ENCODE measurements around the gene CFAP61. TPM values are rescaled to one million over a fixed set of nuclear protein-coding genes. Genes with fewer than 3 reads are reported as not detected.
"Not testable (repeated sequence)": the region's sequence is repeated elsewhere in the genome, so short reads cannot be mapped to it uniquely, and the experiment has no call there.

CFAP61 gene
- total and polyA plus RNA-seq, 7 experiments from 2014 or later = not detected

DNA sequence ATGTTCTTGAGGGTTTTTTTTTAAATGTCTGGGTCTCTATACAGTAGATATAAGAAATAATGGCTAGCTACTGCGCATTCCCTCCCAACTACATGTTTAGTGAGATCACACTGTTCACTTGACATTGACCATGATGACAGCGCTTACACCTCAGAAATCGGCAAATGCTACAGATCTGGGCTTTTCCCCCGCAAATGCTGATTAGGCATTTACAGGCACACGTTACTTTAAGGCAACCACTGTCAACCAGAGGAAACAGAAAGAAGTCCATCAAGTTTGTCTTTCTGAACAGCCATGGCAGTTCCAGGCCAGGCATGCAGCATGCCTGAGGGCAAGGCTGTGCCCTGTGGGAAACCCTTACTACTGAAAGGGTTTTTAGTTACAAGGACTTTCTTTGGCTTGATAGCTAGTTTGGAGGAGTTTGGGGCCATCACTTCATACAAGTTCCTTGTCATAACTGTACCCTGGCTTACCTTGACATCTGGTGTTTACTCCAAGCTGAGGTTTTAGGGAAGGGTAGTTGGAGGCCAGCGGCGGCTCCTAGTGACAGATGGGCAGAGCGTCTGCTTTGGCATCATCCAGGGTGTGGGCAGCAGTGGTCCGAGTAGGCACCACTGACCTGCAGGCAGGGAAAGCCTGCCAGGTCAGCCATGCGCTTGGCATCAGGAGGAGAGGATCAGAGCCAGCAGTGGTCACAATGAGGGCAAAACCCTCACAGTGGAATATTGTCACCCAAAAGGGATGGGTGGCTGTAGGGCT is 43.0 kb downstream of the CFAP61 start:
- Mint-ChIP-seq H3K27ac (no peak overlapping the region), H3K9me3 (peaks cover 0 to 2% (median 0%) of the 10 kb centered on the region in 11 donors), H3K4me3 (no peak overlapping the region), H3K27me3 (peaks cover 4 to 18% (median 7%) of the 10 kb centered on the region in 5 donors), H3K4me1 (peaks cover 0 to 1% (median 0%) of the 10 kb centered on the region in 7 donors), H3K36me3 (no peaks in the 10 kb centered on the region)
- POLR2A ChIA-PET = interaction anchor here (0.7 kb wide), 1 partner anchor 113 kb away, joined by 3 read pairs; no protein-coding TSS in a partner anchor
- Histone ChIP-seq H3K27me3 (ENCODE audit: control insufficient read depth in 2 of 2, insufficient read depth in 2 of 2, low read length in 2 of 2) (no peaks in the 10 kb centered on the region), H3K4me3 (ENCODE audit: low read length) (no peak overlapping the region), H3K27ac (ENCODE audit: low read depth, low read length) (no peak overlapping the region), H3K36me3 (ENCODE audit: control insufficient read depth in 2 of 3, insufficient read depth in 3 of 3, low read length in 3 of 3) (no peaks in the 10 kb centered on the region), H3K4me1 (ENCODE audit: control insufficient read depth in 2 of 2, insufficient read depth in 2 of 2, low read length in 2 of 2) (no peaks in the 10 kb centered on the region), H3K9me3 (ENCODE audit: control insufficient read depth in 2 of 3, low read length in 3 of 3) (no peaks in the 10 kb centered on the region)
- intact Hi-C loops (cut with micrococcal nuclease) = no loop called here
- ATAC-seq (no peak), DNase-seq (no peak)
- CTCF ChIA-PET = no interaction called here

DNA sequence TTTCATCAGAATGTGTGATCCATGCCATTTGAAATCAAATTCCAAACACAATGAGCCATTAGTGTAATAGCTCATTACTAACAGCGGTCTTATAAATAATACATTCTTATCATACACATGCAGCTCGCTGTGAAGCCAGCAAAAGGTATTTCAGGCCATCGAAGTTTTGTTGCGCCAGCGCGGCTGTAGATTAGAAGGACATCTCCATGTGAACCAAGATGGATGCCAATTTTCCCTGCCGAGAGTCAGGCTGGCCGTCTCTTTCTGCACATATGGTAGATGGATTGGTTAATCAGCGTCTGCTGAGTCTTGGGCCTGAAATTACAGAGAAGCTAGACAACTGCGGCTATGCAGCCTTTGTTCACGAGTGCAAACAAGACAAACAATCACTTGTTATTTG is 44.1 kb downstream of the CFAP61 start:
- H3K4me1 ChIP-seq (ENCODE audit: control insufficient read depth in 2 of 2, insufficient read depth in 2 of 2, low read length in 2 of 2) = no peaks in the 10 kb centered on the region
- no peak overlapping the region for H3K4me3 ChIP-seq (ENCODE audit: low read length)
- Mint-ChIP-seq H3K36me3 (no peaks in the 10 kb centered on the region), H3K9me3 (peaks cover 0 to 2% (median 0%) of the 10 kb centered on the region in 11 donors), H3K27ac (no peak overlapping the region), H3K4me1 (no peaks in the 10 kb centered on the region), H3K27me3 (peaks cover under 1 to 18% (median 7%) of the 10 kb centered on the region in 5 donors), H3K4me3 (no peak overlapping the region)
- POLR2A ChIA-PET = no interaction called here
- no peaks in the 10 kb centered on the region for H3K9me3 ChIP-seq (ENCODE audit: control insufficient read depth in 2 of 3, low read length in 3 of 3)
- no peak for ATAC-seq
- CTCF ChIA-PET = no interaction called here
- DNase-seq = no peak
- intact Hi-C loops (cut with micrococcal nuclease) = no loop called here
- H3K27ac ChIP-seq (ENCODE audit: low read depth, low read length) = no peak overlapping the region
- no peaks in the 10 kb centered on the region for H3K27me3 ChIP-seq (ENCODE audit: control insufficient read depth in 2 of 2, insufficient read depth in 2 of 2, low read length in 2 of 2)
- H3K36me3 ChIP-seq (ENCODE audit: control insufficient read depth in 2 of 3, insufficient read depth in 3 of 3, low read length in 3 of 3) = no peaks in the 10 kb centered on the region

DNA sequence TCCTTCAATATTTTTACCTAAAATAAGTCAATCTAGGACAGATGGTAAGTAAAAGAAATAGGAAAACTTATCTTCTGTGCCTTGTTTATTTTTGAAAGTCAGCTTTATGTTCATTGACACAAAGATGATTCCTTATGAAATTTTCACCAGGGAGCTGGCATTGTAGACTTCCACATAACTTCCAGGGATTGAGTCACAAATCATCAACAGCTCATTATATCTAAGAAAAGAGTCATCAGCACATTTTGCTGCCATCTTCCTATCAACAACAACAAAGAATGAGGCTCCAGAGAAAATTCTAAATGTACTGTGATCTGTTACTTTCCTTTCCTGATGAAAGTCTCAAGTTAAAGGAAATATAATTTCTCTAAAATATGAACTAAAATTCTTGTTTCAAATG is 48.5 kb downstream of the CFAP61 start:
- no peak overlapping the region for H3K4me3 Mint-ChIP-seq
- H3K36me3 Mint-ChIP-seq = no peaks in the 10 kb centered on the region
- Histone ChIP-seq H3K36me3 (ENCODE audit: control insufficient read depth in 2 of 3, insufficient read depth in 3 of 3, low read length in 3 of 3) (no peaks in the 10 kb centered on the region), H3K27ac (ENCODE audit: low read depth, low read length) (no peak overlapping the region), H3K4me1 (ENCODE audit: control insufficient read depth in 2 of 2, insufficient read depth in 2 of 2, low read length in 2 of 2) (no peaks in the 10 kb centered on the region), H3K4me3 (ENCODE audit: low read length) (no peak overlapping the region), H3K9me3 (ENCODE audit: control insufficient read depth in 2 of 3, low read length in 3 of 3) (no peaks in the 10 kb centered on the region), H3K27me3 (ENCODE audit: control insufficient read depth in 2 of 2, insufficient read depth in 2 of 2, low read length in 2 of 2) (no peaks in the 10 kb centered on the region)
- CTCF ChIA-PET = no interaction called here
- H3K27me3 Mint-ChIP-seq = peaks cover 3 to 25% (median 21%) of the 10 kb centered on the region in 5 donors
- H3K27ac Mint-ChIP-seq = no peak overlapping the region
- intact Hi-C loops (cut with micrococcal nuclease) = no loop called here
- POLR2A ChIA-PET = no interaction called here
- no peaks in the 10 kb centered on the region for H3K4me1 Mint-ChIP-seq
- no peak for ATAC-seq
- H3K9me3 Mint-ChIP-seq = peaks cover 0 to 4% (median 0%) of the 10 kb centered on the region in 11 donors
- DNase-seq = no peak

GRCh38 chr20:20102163-20102562 is 49.8 kb downstream of the CFAP61 start:
- H3K27ac ChIP-seq (ENCODE audit: low read depth, low read length) = no peak overlapping the region
- intact Hi-C loops (cut with micrococcal nuclease) = no loop called here
- no peaks in the 10 kb centered on the region for H3K36me3 ChIP-seq (ENCODE audit: control insufficient read depth in 2 of 3, insufficient read depth in 3 of 3, low read length in 3 of 3)
- peaks cover 5 to 28% (median 25%) of the 10 kb centered on the region in 5 donors for H3K27me3 Mint-ChIP-seq
- H3K4me3 Mint-ChIP-seq = no peak overlapping the region
- H3K27ac Mint-ChIP-seq = no peak overlapping the region
- no peaks in the 10 kb centered on the region for H3K4me1 ChIP-seq (ENCODE audit: control insufficient read depth in 2 of 2, insufficient read depth in 2 of 2, low read length in 2 of 2)
- H3K9me3 ChIP-seq (ENCODE audit: control insufficient read depth in 2 of 3, low read length in 3 of 3) = no peaks in the 10 kb centered on the region
- CTCF ChIA-PET = no interaction called here
- no peaks in the 10 kb centered on the region for H3K4me1 Mint-ChIP-seq
- H3K36me3 Mint-ChIP-seq = no peaks in the 10 kb centered on the region
- DNase-seq = no peak
- peaks cover 0 to 4% (median 0%) of the 10 kb centered on the region in 11 donors for H3K9me3 Mint-ChIP-seq
- POLR2A ChIA-PET = no interaction called here
- no peak for ATAC-seq
- H3K4me3 ChIP-seq (ENCODE audit: low read length) = no peak overlapping the region
- H3K27me3 ChIP-seq (ENCODE audit: control insufficient read depth in 2 of 2, insufficient read depth in 2 of 2, low read length in 2 of 2) = no peaks in the 10 kb centered on the region

DNA sequence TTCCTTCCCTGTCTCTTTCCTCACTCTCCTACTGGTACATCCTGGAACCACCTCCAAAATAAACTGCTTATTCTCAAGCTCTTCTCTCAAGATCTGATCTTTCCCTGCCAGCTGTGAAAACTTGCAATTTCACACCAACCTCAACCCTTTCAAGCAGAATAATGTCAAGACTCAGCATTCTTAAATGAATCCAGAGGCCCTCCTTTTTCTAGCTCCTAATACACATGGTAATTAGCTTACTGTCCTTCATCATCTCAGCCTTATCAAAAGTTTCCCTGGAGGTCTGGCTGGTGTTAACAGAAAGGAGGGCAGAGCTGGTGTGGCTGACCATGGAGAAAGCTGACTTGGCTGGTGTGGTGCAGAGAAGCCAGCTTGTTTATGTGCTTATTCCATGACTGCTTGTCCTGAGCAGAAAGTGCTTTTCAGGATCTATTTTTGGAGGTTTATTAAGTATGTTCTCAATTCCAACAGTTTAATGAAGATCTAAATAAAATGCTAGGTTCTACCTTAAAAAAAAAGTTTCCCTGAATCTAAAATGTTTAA is 50.5 kb downstream of the CFAP61 start:
- no peaks in the 10 kb centered on the region for H3K36me3 Mint-ChIP-seq
- Histone ChIP-seq H3K4me3 (ENCODE audit: low read length) (no peak overlapping the region), H3K4me1 (ENCODE audit: control insufficient read depth in 2 of 2, insufficient read depth in 2 of 2, low read length in 2 of 2) (no peaks in the 10 kb centered on the region), H3K27me3 (ENCODE audit: control insufficient read depth in 2 of 2, insufficient read depth in 2 of 2, low read length in 2 of 2) (no peaks in the 10 kb centered on the region), H3K27ac (ENCODE audit: low read depth, low read length) (no peak overlapping the region), H3K36me3 (ENCODE audit: control insufficient read depth in 2 of 3, insufficient read depth in 3 of 3, low read length in 3 of 3) (no peaks in the 10 kb centered on the region), H3K9me3 (ENCODE audit: control insufficient read depth in 2 of 3, low read length in 3 of 3) (no peaks in the 10 kb centered on the region)
- intact Hi-C loops (cut with micrococcal nuclease) = no loop called here
- peaks cover 0 to 2% (median 0%) of the 10 kb centered on the region in 11 donors for H3K9me3 Mint-ChIP-seq
- ATAC-seq = no peak
- no peaks in the 10 kb centered on the region for H3K4me1 Mint-ChIP-seq
- H3K27me3 Mint-ChIP-seq = peaks cover 1 to 28% (median 19%) of the 10 kb centered on the region in 5 donors
- CTCF ChIA-PET = no interaction called here
- POLR2A ChIA-PET = no interaction called here
- DNase-seq = no peak
- no peak overlapping the region for H3K4me3 Mint-ChIP-seq
- H3K27ac Mint-ChIP-seq = no peak overlapping the region

DNA sequence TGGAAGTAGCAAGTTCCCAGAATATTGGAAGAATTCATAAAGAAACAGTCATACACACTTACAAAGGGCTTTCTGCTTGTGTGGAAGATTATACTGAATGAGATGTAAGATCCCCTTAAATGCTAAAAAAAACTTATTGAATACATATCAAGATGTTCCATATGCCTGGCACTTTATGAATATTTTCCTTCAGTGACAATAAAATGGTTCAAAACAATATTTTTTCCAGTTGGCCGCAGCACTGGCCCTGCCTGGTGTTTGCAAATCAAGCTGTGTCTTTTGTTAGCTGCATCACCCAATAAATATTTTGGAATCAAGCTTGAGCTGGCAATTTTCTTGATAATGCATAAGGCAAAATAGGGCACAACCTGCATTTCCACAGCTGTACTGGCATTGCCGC is 51.2 kb downstream of the CFAP61 start:
- peaks cover 0 to 2% (median 0%) of the 10 kb centered on the region in 11 donors for H3K9me3 Mint-ChIP-seq
- no peak for ATAC-seq
- ChIA-PET CTCF (no interaction called here), POLR2A (no interaction called here)
- H3K4me3 ChIP-seq (ENCODE audit: low read length) = no peak overlapping the region
- DNase-seq = no peak
- H3K27me3 Mint-ChIP-seq = peaks cover 2 to 28% (median 18%) of the 10 kb centered on the region in 5 donors
- no peaks in the 10 kb centered on the region for H3K9me3 ChIP-seq (ENCODE audit: control insufficient read depth in 2 of 3, low read length in 3 of 3)
- no peaks in the 10 kb centered on the region for H3K36me3 Mint-ChIP-seq
- H3K36me3 ChIP-seq (ENCODE audit: control insufficient read depth in 2 of 3, insufficient read depth in 3 of 3, low read length in 3 of 3) = no peaks in the 10 kb centered on the region
- no peaks in the 10 kb centered on the region for H3K27me3 ChIP-seq (ENCODE audit: control insufficient read depth in 2 of 2, insufficient read depth in 2 of 2, low read length in 2 of 2)
- H3K27ac ChIP-seq (ENCODE audit: low read depth, low read length) = no peak overlapping the region
- no peaks in the 10 kb centered on the region for H3K4me1 Mint-ChIP-seq
- intact Hi-C loops (cut with micrococcal nuclease) = no loop called here
- H3K27ac Mint-ChIP-seq = no peak overlapping the region
- H3K4me3 Mint-ChIP-seq = no peak overlapping the region
- no peaks in the 10 kb centered on the region for H3K4me1 ChIP-seq (ENCODE audit: control insufficient read depth in 2 of 2, insufficient read depth in 2 of 2, low read length in 2 of 2)

GRCh38 chr20:20123187-20123586 is 70.9 kb downstream of the CFAP61 start:
- H3K4me3 ChIP-seq (ENCODE audit: low read length); H3K36me3 Mint-ChIP-seq; H3K27ac ChIP-seq (ENCODE audit: low read depth, low read length); H3K4me1 ChIP-seq (ENCODE audit: control insufficient read depth in 2 of 2, insufficient read depth in 2 of 2, low read length in 2 of 2); CTCF ChIA-PET; ATAC-seq; DNase-seq; H3K27me3 ChIP-seq (ENCODE audit: control insufficient read depth in 2 of 2, insufficient read depth in 2 of 2, low read length in 2 of 2); H3K27ac Mint-ChIP-seq; POLR2A ChIA-PET; H3K9me3 ChIP-seq (ENCODE audit: control insufficient read depth in 2 of 3, low read length in 3 of 3); intact Hi-C loops (cut with micrococcal nuclease); H3K36me3 ChIP-seq (ENCODE audit: control insufficient read depth in 2 of 3, insufficient read depth in 3 of 3, low read length in 3 of 3); H3K4me3 Mint-ChIP-seq: not testable (repeated sequence)
- H3K4me1 Mint-ChIP-seq = peaks cover 0 to 11% (median 0%) of the 10 kb centered on the region in 7 donors
- peaks cover 0 to 40% (median 11%) of the 10 kb centered on the region in 11 donors for H3K9me3 Mint-ChIP-seq
- H3K27me3 Mint-ChIP-seq = peaks cover 5 to 55% (median 22%) of the 10 kb centered on the region in 5 donors

Data from naive thymus-derived CD4-positive, alpha-beta T cell (primary cell).